ENCODE measurements around the gene YIPF7.

The YIPF7 gene

DNA sequence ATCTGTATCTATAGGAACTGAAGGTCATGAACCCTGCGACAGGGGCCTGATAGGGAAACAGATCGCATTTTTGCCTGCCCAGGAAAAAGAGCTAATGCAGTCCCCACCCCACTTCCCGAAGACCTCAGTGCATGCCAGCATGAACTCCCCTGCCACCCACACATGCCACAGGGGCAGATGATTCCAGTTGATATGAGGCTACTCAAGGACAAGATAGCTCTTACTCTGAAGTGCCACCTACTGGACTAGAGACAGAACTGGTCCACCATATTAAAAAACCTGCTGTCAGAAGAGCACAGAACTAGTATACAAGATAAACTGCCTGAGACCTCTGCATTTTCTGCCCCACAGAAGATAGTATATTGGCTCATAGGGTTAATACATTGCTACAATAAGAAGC is 68.0 kb downstream of the YIPF7 start:
- DNase-seq: no peak

DNA sequence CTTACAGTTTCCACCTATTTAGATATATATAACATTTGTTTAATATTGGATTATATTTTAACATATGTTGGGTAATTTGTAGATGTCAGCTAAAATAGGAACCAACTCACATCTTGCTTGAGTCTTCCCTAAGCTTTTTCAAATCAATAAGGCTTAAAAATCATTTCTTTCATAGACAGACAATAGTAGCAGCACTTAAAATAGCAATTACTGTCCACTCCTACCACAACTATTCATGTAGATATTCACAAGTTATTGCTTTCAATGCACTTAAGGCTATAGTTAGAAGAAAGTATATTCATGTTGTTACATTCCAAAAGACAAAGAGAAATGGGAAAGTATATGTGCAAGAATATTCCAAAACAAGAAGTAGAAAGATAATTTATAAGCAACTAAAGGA is 71.2 kb downstream of the YIPF7 start:
- DNase-seq: no peak

DNA sequence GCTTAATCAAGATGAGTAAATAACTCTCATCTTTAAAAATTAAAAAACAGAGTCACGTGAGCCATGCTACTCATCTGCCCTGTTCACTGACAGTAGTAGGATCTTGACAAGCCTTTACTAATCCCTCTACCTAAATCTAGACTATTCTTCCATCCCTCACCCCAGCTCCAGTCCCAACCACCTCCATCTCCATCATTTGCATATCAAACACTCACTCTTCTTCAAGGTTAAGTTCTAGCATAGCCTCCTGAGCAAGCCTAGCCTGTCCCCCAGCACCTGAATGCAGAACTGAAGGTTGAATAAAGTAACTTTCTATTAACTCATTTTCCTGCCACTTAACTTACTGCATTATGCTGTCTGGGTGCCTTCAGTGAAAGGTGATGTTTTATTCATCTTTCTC is 72.5 kb downstream of the YIPF7 start:
- no peak for DNase-seq
